CD4-positive, alpha-beta T cell (primary cell): ENCODE results near the gene NPAS3. TPM values are rescaled to one million over a fixed set of nuclear protein-coding genes. Genes with fewer than 3 reads are reported as not detected.

Experiments
- ATAC-seq: fragments of 200-7000 bp; cut with Tn5 transposase; one replicate; pipeline ENCODE4 v1.10.0; 2022; ENCODE audit warnings: mild to moderate bottlenecking; ENCODE audit not compliant: poor library complexity
- CTCF ChIA-PET: fragments of 350-600 bp; sonication (Branson Sonifier 250); formaldehyde crosslinking; loops from one replicate; lab custom pipeline; 2021; ENCODE audit warnings: antibody characterized with exemption, inconsistent platforms; lab: Charles Lee
- POLR2A ChIA-PET: fragments of 350-600 bp; sonication (Branson Sonifier 250); formaldehyde crosslinking; loops from one replicate; lab custom pipeline; 2021; ENCODE audit warnings: antibody characterized with exemption, inconsistent platforms; lab: Charles Lee
- DNase-seq, 14 experiments: peaks; one replicate each; pipeline ENCODE4 v3.0.0-alpha.2; 2013 to 2020; ENCODE audit warnings: mixed read lengths in 2 of 14
- H3K27ac ChIP-seq, 2 donors: one replicate each; pipeline versions ENCODE4 v1.5.1 to v1.7.0; 2013; ENCODE audit warnings: low read length in 2 of 2, low read depth in 1 of 2, mild to moderate bottlenecking in 1 of 2
- H3K27me3 ChIP-seq, 2 experiments: 1 replicate in 1 of 2; 2 replicates in 1 of 2; pipeline versions ENCODE4 v1.6.1 to v1.7.0; 2013; ENCODE audit warnings: low read length in 2 of 2, control low read depth in 1 of 2, mild to moderate bottlenecking in 1 of 2, moderate library complexity in 1 of 2; ENCODE audit not compliant: insufficient read depth in 2 of 2, control insufficient read depth in 1 of 2
- H3K36me3 ChIP-seq: one replicate; pipeline ENCODE4 v1.6.1; 2013; ENCODE audit warnings: low read length, control low read depth; ENCODE audit not compliant: insufficient read depth
- H3K4me1 ChIP-seq: one replicate; pipeline ENCODE4 v1.6.1; 2013; ENCODE audit warnings: low read length, control low read depth; ENCODE audit not compliant: insufficient read depth
- H3K4me3 ChIP-seq: one replicate; pipeline ENCODE4 v1.5.1; 2013; ENCODE audit warnings: mild to moderate bottlenecking, low read length, moderate library complexity
- H3K9me3 ChIP-seq, 2 experiments: 1 replicate in 1 of 2; 2 replicates in 1 of 2; pipeline versions ENCODE4 v1.6.1 to v1.7.0; 2013; ENCODE audit warnings: low read length in 2 of 2, mild to moderate bottlenecking in 2 of 2, control low read depth in 1 of 2, moderate library complexity in 1 of 2; ENCODE audit not compliant: control insufficient read depth in 1 of 2, insufficient read depth in 1 of 2
- H3K27ac Mint-ChIP-seq: one replicate; pipeline ENCODE4 v1.8.0; 2020; ENCODE audit warnings: mixed read lengths
- H3K27me3 Mint-ChIP-seq: one replicate; pipeline ENCODE4 v1.8.0; 2021; ENCODE audit warnings: mixed read lengths
- H3K36me3 Mint-ChIP-seq: one replicate; pipeline ENCODE4 v1.8.0; 2021; ENCODE audit warnings: low read depth, mixed read lengths
- H3K4me1 Mint-ChIP-seq: one replicate; pipeline ENCODE4 v1.8.0; 2021; ENCODE audit warnings: low read depth, mixed read lengths
- H3K4me3 Mint-ChIP-seq: one replicate; pipeline ENCODE4 v1.8.0; 2020; ENCODE audit warnings: mild to moderate bottlenecking, mixed read lengths
- H3K9me3 Mint-ChIP-seq: one replicate; pipeline ENCODE4 v1.8.0; 2020; ENCODE audit warnings: mixed read lengths
- CTCF ChIP-seq: fragments of 200-600 bp; IDR thresholded peaks from one replicate; pipeline ENCODE4 v1.8.0; 2022; ENCODE audit warnings: antibody characterized with exemption, mild to moderate bottlenecking
- intact Hi-C, 2 experiments: fragments of 100-400 bp; cut with DNase I in 1 of 2; cut with micrococcal nuclease in 1 of 2; formaldehyde crosslinking; loops; one replicate each; pipeline versions ENCODE4 v1.15.1 to v1.9.0; 2023 to 2025; cut with DNase I, micrococcal nuclease
- total RNA-seq, 174 experiments: library from RNA in 2 of 174; stranded (reverse) in 2 of 174; gene quantifications; one replicate each; pipeline ENCODE4 v1.2.3 and lab custom pipeline; 2021 to 2026

Gene NPAS3
- total RNA-seq, 2 experiments from 2014 or later, result not detected

GRCh38 chr14:33484264-33484663 is 545.6 kb downstream of the NPAS3 start:
- intact Hi-C loops, result no loop called here
- H3K9me3 Mint-ChIP-seq, result no peaks in the 10 kb centered on the region

DNA sequence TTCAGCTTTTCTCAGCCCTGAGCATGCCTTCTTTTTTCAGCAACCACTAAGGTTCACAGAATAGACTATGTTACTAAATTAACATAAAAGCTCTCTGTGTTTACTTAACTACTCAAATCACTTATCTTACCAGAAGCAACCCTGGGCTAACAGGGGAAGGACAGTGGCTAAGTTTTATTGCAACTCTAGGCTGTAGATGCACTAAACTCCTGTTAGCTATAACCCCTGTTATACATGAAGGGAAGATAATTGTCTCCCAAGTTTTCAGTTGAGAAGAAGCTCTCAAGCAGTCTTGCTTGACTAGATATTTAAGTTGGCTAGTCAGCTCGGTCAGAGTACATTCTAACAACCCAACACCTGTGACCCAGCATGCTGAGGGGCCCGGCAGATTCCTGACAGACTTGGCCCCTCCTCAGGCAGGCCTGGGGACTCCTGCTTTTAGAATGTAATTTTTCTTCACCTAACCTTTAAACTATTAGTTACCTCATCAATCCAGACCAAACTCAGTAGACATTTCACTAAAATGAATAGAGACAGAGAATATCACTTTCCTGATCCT is 547.7 kb downstream of the NPAS3 start:
- Mint-ChIP-seq H3K27me3 (peaks cover 32% of the 10 kb centered on the region), H3K9me3 (no peaks in the 10 kb centered on the region), H3K27ac (no peak overlapping the region), H3K4me1 (no peaks in the 10 kb centered on the region), H3K36me3 (no peaks in the 10 kb centered on the region), H3K4me3 (no peak overlapping the region)
- no peak overlapping the region for H3K27ac ChIP-seq
- TF ChIP-seq CTCF, result no peak
- H3K27me3 ChIP-seq, result no peaks in the 10 kb centered on the region
- intact Hi-C loops, result no loop called here
- DNase-seq (no peak), ATAC-seq (no peak)
- H3K36me3 ChIP-seq, result no peaks in the 10 kb centered on the region
- POLR2A ChIA-PET, result no interaction called here
- H3K4me3 ChIP-seq, result no peak overlapping the region
- H3K9me3 ChIP-seq, result peaks cover 0 to 7% of the 10 kb centered on the region in 2 experiments
- no peaks in the 10 kb centered on the region for H3K4me1 ChIP-seq
- CTCF ChIA-PET, result no interaction called here

More at GRCh38 chr14:33484264-33484663, 545.6 kb downstream of the NPAS3 start:
- ATAC-seq (no peak), DNase-seq (no peak)
- Histone ChIP-seq H3K4me3 (no peak overlapping the region), H3K27me3 (no peaks in the 10 kb centered on the region), H3K9me3 (peaks cover 0 to 3% of the 10 kb centered on the region in 2 experiments), H3K4me1 (no peaks in the 10 kb centered on the region), H3K36me3 (no peaks in the 10 kb centered on the region), H3K27ac (no peak overlapping the region)
- ChIA-PET POLR2A (no interaction called here), CTCF (no interaction called here)
- TF ChIP-seq CTCF, result no peak
- Mint-ChIP-seq H3K27ac (no peak overlapping the region), H3K36me3 (no peaks in the 10 kb centered on the region), H3K27me3 (peaks cover 32% of the 10 kb centered on the region), H3K4me1 (no peaks in the 10 kb centered on the region), H3K4me3 (no peak overlapping the region)

- Mint-ChIP-seq H3K4me3 (no peak overlapping the region), H3K27me3 (peaks cover 25% of the 10 kb centered on the region), H3K27ac (no peak overlapping the region), H3K9me3 (no peaks in the 10 kb centered on the region), H3K36me3 (no peaks in the 10 kb centered on the region), H3K4me1 (no peaks in the 10 kb centered on the region)
- no peak for TF ChIP-seq CTCF
- CTCF ChIA-PET, result no interaction called here
- DNase-seq (no peak), ATAC-seq (no peak)
- no peaks in the 10 kb centered on the region for H3K4me1 ChIP-seq
- peaks cover 0 to 7% of the 10 kb centered on the region in 2 experiments for H3K9me3 ChIP-seq
- H3K27ac ChIP-seq, result no peak overlapping the region
- H3K27me3 ChIP-seq, result no peaks in the 10 kb centered on the region
- H3K4me3 ChIP-seq, result no peak overlapping the region
- no peaks in the 10 kb centered on the region for H3K36me3 ChIP-seq
- intact Hi-C loops, result no loop called here
- POLR2A ChIA-PET, result no interaction called here
These were observed 549.9 kb downstream of the NPAS3 start for GRCh38 chr14:33488582-33488981.
